ENCODE results near the gene DENND1A. TPM values are rescaled to one million over a fixed set of nuclear protein-coding genes. Genes with fewer than 3 reads are reported as not detected.

The DENND1A gene
- total RNA-seq, 1 donor from 2014 or later = 48.1 TPM

DNA sequence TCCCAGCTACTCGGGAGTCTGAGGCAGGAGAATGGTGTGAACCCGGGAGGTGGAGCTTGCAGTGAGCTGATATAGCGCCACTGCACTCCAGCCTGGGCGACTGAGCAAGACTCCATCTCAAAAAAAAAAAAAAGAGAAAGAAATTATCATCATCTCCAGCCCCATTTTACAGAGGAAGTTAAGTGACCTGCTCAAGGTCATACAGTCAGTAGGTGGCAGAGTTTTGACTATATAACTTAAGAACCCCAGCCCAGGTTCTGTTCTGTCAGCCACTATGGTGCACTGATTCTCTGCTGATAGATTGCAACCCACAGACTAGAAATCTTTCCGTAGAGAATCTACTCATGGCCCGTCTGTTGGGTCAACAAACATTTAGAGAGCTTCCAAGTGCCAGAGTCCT is 25.7 kb upstream of the DENND1A start:
- peaks cover 14% of the 10 kb centered on the region for H3K27me3 Mint-ChIP-seq (ENCODE audit: insufficient read depth, low read depth)

DNA sequence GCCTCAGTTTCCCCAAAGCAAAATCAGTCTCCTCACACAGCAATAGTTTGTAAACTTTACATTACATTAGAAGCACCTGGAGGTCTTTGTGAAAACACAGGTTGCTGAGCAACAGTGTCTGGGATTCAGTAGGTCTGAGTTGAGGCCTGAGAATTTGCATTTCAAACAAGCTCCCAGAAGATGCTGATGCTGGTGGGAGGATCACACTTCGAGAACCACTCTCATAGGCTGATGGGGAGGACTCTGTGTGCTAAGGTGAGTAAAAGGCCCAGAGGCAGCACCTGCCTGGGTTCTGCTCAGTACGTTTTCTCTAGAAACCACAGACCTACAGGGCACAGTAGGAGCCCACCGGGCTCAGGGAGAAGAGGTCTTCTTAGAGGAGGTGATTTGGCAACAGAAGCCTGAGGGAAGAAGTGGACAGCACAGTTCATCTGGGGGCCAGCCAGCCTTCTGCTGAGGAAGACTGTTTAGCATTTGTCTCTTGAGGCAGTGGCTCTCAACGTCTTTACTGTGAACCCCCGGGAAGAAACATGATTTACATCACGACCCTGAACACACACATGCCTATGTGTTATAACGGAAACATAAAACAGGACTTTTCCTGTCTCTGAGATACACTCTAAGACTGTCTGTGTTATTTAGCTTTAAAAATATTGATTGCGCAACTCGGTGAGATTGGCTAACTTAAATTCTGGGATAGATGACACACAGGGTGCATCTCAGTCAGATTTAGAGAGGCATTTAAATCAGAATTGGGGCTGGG is 24.8 kb upstream of the DENND1A start:
- Histone ChIP-seq H3K27ac (no peak overlapping the region), H2AFZ (replicated peaks) (no peak overlapping the region), H3K9ac (no peak overlapping the region), H3K4me2 (no peak overlapping the region), H3K9me3 (ENCODE audit: low read depth) (no peaks in the 10 kb centered on the region), H3K79me2 (ENCODE audit: low read depth) (no peaks in the 10 kb centered on the region), H3F3A (ENCODE audit: low read depth) (peaks cover 15% of the 10 kb centered on the region), H4K20me1 (ENCODE audit: low read depth) (no peaks in the 10 kb centered on the region), H3K36me3 (no peaks in the 10 kb centered on the region), H3K27me3 (no peaks in the 10 kb centered on the region), H3K4me1 (peaks cover 16% of the 10 kb centered on the region), H3K4me3 (no peak overlapping the region)
- TF ChIP-seq, protein P1, sequence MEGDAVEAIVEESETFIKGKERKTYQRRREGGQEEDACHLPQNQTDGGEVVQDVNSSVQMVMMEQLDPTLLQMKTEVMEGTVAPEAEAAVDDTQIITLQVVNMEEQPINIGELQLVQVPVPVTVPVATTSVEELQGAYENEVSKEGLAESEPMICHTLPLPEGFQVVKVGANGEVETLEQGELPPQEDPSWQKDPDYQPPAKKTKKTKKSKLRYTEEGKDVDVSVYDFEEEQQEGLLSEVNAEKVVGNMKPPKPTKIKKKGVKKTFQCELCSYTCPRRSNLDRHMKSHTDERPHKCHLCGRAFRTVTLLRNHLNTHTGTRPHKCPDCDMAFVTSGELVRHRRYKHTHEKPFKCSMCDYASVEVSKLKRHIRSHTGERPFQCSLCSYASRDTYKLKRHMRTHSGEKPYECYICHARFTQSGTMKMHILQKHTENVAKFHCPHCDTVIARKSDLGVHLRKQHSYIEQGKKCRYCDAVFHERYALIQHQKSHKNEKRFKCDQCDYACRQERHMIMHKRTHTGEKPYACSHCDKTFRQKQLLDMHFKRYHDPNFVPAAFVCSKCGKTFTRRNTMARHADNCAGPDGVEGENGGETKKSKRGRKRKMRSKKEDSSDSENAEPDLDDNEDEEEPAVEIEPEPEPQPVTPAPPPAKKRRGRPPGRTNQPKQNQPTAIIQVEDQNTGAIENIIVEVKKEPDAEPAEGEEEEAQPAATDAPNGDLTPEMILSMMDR (IDR thresholded peaks at IDR 0.05) = no peak
- TF ChIP-seq EZH2phosphoT487 (IDR thresholded peaks at IDR 0.05) = no peak
- no peak for DNase-seq (ENCODE audit: low spot score)
- peaks cover 12% of the 10 kb centered on the region for H3K27me3 Mint-ChIP-seq (ENCODE audit: insufficient read depth, low read depth)
- peaks cover 3% of the 10 kb centered on the region for H3K9me3 Mint-ChIP-seq
- H3K4me3 Mint-ChIP-seq = no peak overlapping the region
- no peak overlapping the region for H3K27ac Mint-ChIP-seq
- peaks cover 20% of the 10 kb centered on the region for H3K4me1 Mint-ChIP-seq
- H3K36me3 Mint-ChIP-seq = no peaks in the 10 kb centered on the region

More for the DNA sequence above, 25.7 kb upstream of the DENND1A start:
- H3K4me2 ChIP-seq = no peak overlapping the region
- peaks cover 20% of the 10 kb centered on the region for H3K4me1 Mint-ChIP-seq
- peaks cover 2% of the 10 kb centered on the region for H3K9me3 Mint-ChIP-seq
- TF ChIP-seq, protein P1 (IDR thresholded peaks at IDR 0.05) = no peak
- DNase-seq (ENCODE audit: low spot score) = no peak
- H3K79me2 ChIP-seq (ENCODE audit: low read depth) = no peaks in the 10 kb centered on the region
- H3K9ac ChIP-seq = no peak overlapping the region
- H3K9me3 ChIP-seq (ENCODE audit: low read depth) = no peaks in the 10 kb centered on the region
- no peaks in the 10 kb centered on the region for H3K36me3 Mint-ChIP-seq
- no peak overlapping the region for H3K4me3 Mint-ChIP-seq
- H3K27ac Mint-ChIP-seq = no peak overlapping the region
- no peak overlapping the region for H3K27ac ChIP-seq
- H3F3A ChIP-seq (ENCODE audit: low read depth) = peaks cover 15% of the 10 kb centered on the region
- no peak overlapping the region for H2AFZ ChIP-seq (replicated peaks)
- H3K27me3 ChIP-seq = no peaks in the 10 kb centered on the region
- no peak overlapping the region for H3K4me3 ChIP-seq
- no peaks in the 10 kb centered on the region for H4K20me1 ChIP-seq (ENCODE audit: low read depth)
- peaks cover 16% of the 10 kb centered on the region for H3K4me1 ChIP-seq
- H3K36me3 ChIP-seq = no peaks in the 10 kb centered on the region

DNA sequence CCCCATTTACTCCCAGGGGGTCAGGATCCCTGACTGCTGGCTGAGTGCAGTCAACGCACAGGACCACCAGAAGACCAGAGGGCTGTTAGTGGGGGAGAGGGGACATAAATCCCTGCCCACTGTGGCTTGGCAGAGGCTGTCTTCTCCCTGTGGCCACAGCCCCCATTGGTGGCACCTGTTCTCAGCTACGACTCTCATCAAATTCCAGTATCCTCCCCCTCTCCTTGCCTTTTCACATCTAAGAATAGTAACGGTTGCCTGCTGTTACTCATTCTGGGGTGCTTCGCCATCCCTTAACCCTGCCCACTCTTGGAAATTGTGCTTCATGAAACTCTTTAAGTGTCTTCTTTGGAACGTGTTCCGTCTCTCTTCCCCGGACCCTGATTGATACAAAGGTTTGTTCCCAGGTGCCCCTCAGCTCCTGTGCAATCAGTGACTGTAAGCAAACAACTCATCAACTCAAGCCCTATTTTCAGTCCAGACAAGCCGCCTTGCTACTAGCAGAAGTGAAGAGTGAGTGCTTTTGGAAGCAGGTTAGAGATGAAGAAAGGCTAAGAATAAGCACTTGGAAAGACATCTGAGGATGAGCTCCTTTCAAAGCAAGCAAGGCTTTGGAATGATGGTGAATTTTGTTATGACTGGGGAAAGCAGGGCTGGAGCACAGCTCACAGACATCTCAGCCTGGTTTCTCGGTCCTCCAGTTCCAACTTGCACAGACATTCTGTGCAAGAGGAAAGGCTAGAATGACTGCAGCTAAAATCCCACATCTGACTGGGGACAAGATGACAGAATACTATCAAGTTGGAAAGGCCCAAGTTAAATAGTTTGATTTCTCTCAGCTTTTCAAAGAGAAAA is 22.9 kb upstream of the DENND1A start:
- no peak overlapping the region for H3K27ac Mint-ChIP-seq
- H2AFZ ChIP-seq (replicated peaks) = peak overlapping the region; percentile 88

More for the DNA sequence above, 22.9 kb upstream of the DENND1A start:
- no peaks in the 10 kb centered on the region for H3K27me3 ChIP-seq
- no peak overlapping the region for H3K9ac ChIP-seq
- TF ChIP-seq EZH2 (IDR thresholded peaks at IDR 0.05) (no peak), EZH2phosphoT487 (IDR thresholded peaks at IDR 0.05) (no peak)
- TF ChIP-seq, protein P1 (IDR thresholded peaks at IDR 0.05) = no peak
- no peaks in the 10 kb centered on the region for H3K36me3 Mint-ChIP-seq
- H3K36me3 ChIP-seq = no peaks in the 10 kb centered on the region
- no peaks in the 10 kb centered on the region for H4K20me1 ChIP-seq (ENCODE audit: low read depth)
- H3K27ac ChIP-seq = no peak overlapping the region
- H3K4me2 ChIP-seq = no peak overlapping the region
- DNase-seq (ENCODE audit: low spot score) = no peak
- peaks cover 16% of the 10 kb centered on the region for H3K4me1 ChIP-seq
- no peak overlapping the region for H3K4me3 Mint-ChIP-seq
- no peaks in the 10 kb centered on the region for H3K9me3 ChIP-seq (ENCODE audit: low read depth)
- no peak overlapping the region for H3K4me3 ChIP-seq
- peaks cover 15% of the 10 kb centered on the region for H3K27me3 Mint-ChIP-seq (ENCODE audit: insufficient read depth, low read depth)
- H3F3A ChIP-seq (ENCODE audit: low read depth) = peaks cover 22% of the 10 kb centered on the region
- H3K9me3 Mint-ChIP-seq = peaks cover 3% of the 10 kb centered on the region
- H3K4me1 Mint-ChIP-seq = peaks cover 20% of the 10 kb centered on the region
- no peaks in the 10 kb centered on the region for H3K79me2 ChIP-seq (ENCODE audit: low read depth)
